ENCODE results near the gene VTI1A.

Gene VTI1A

DNA sequence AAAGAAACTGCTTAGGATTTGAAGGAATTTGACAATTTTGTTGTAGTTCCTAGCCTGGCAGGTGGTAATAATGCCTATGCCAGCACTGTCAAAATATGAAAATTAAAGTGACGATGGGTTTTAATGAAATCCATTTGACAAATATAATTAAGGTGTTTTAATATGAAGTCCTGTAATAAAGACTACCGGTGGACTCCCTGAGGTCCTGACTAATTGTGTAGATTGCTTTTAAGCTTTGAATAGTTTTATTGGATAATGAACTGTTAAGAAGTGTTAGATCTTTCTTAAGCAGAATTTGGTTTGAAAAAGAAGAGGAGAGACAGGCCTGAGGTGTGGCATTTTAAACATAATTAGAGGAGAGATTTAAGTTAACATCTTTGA, 197.2 kb downstream of the VTI1A start:
- TF ChIP-seq CTCF (conservative IDR thresholded peaks at IDR 0.05; ENCODE audit: low read length): no peak
- DNase-seq (ENCODE audit: low read depth): no peak
- no peak overlapping the region for H3K4me3 ChIP-seq (ENCODE audit: low read length)

GRCh38 chr10:112649006-112649821, 202.2 kb downstream of the VTI1A start:
- H3K4me3 ChIP-seq (ENCODE audit: low read length): no peak overlapping the region
- peak; percentile 60 for DNase-seq (ENCODE audit: low read depth)
- TF ChIP-seq CTCF (conservative IDR thresholded peaks at IDR 0.05; ENCODE audit: low read length): no peak

DNA sequence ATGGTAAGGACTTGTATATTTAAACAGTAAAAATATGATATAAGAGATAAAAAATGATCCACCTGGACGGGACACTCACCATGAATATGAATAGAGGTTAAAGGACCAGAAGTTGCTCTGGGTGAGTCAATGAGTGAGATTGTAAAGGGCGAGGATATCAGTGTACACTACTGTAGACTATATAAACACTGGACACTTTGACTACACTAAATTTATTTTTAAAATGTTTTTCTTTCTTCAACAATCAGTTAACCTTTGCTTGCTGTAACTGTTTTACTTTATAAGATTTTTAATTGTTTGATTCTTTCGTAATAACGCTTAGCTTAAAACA, 202.8 kb downstream of the VTI1A start:
- no peak for DNase-seq (ENCODE audit: low read depth)
- TF ChIP-seq CTCF (conservative IDR thresholded peaks at IDR 0.05; ENCODE audit: low read length): no peak
- H3K4me3 ChIP-seq (ENCODE audit: low read length): no peak overlapping the region

- TF ChIP-seq CTCF (conservative IDR thresholded peaks at IDR 0.05; ENCODE audit: low read length): no peak
Observed at GRCh38 chr10:112650588-112651030, 203.6 kb downstream of the VTI1A start.

GRCh38 chr10:112653215-112653614, 206.2 kb downstream of the VTI1A start:
- no peak for DNase-seq (ENCODE audit: low read depth)
- no peak overlapping the region for H3K4me3 ChIP-seq (ENCODE audit: low read length)
- TF ChIP-seq CTCF (conservative IDR thresholded peaks at IDR 0.05; ENCODE audit: low read length): no peak

More at GRCh38 chr10:112650588-112651030, 203.6 kb downstream of the VTI1A start:
- no peak for DNase-seq (ENCODE audit: low read depth)
- no peak overlapping the region for H3K4me3 ChIP-seq (ENCODE audit: low read length)

GRCh38 chr10:112653851-112654250, 206.8 kb downstream of the VTI1A start:
- no peak for TF ChIP-seq CTCF (conservative IDR thresholded peaks at IDR 0.05; ENCODE audit: low read length)
- no peak overlapping the region for H3K4me3 ChIP-seq (ENCODE audit: low read length)
- DNase-seq (ENCODE audit: low read depth): no peak

DNA sequence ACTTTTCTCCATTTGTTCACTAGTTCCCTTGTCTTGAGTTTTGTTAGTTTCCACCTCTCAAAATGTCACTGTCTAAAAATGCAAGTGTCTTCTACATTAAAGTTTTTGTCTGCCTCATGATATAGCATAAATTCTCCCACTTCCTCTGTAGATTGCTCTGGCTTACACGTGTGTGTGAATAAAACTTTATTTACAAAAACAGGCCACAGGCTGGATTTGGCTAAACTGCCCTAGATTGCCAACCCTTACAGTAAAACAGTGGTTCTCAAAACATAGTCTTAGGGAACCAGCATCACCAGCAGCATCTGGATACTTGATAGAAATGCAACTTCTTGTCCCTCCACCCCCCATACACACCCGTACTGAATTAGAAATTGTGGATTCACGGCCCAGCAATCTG, 207.8 kb downstream of the VTI1A start:
- no peak for DNase-seq (ENCODE audit: low read depth)
- TF ChIP-seq CTCF (conservative IDR thresholded peaks at IDR 0.05; ENCODE audit: low read length): no peak

More for the DNA sequence above, 207.8 kb downstream of the VTI1A start:
- no peak overlapping the region for H3K4me3 ChIP-seq (ENCODE audit: low read length)

Data from AG10803 (cell line).